GM12801 (cell line): ENCODE results near the gene PDCD1LG2.

ENCODE experiments used
- TF ChIP-seq, protein P1 (sequence below): IDR thresholded peaks from one replicate; pipeline ENCODE4 v1.5.1; 2011; ENCODE audit warnings: control low read depth; ENCODE audit not compliant: insufficient read length; ENCODE audit errors: extremely low read depth

PDCD1LG2 gene

DNA sequence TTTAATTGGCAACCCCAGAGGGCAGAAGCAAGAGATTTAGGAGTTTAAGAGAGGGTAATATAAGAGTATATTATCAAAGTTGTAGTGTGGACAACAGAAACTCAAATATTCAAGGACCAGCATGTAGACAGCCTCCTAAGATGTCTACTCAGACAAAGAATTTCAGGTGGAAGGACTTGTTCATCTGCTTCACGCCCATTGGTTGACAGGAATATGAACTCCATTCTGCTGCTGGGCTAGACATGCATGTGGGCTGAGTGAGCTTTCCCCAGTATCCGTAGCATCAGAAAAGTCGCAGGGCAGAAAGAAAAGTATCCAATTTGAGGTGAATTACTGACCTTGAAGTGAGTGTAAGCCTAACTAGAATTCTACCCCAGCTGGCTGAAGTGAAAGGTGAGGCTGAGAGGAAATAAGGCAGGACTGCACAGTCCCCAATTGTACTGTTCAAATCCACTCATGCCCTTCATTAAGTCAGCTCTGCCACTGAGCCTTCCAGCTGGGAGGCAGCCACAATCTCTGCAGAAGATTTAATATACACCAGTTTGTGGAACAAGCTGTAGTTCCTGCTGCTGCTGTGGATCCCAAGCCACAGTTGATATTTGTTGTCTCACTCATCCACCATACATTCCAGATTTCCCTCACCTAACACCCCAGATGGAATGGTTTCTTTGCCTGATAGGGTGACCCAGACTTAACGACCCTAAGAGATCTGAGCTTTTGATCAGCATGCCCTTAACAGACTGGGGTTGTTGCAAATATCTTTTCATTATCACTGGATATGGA lies 41.2 kb downstream of the PDCD1LG2 start:
- TF ChIP-seq, protein P1, sequence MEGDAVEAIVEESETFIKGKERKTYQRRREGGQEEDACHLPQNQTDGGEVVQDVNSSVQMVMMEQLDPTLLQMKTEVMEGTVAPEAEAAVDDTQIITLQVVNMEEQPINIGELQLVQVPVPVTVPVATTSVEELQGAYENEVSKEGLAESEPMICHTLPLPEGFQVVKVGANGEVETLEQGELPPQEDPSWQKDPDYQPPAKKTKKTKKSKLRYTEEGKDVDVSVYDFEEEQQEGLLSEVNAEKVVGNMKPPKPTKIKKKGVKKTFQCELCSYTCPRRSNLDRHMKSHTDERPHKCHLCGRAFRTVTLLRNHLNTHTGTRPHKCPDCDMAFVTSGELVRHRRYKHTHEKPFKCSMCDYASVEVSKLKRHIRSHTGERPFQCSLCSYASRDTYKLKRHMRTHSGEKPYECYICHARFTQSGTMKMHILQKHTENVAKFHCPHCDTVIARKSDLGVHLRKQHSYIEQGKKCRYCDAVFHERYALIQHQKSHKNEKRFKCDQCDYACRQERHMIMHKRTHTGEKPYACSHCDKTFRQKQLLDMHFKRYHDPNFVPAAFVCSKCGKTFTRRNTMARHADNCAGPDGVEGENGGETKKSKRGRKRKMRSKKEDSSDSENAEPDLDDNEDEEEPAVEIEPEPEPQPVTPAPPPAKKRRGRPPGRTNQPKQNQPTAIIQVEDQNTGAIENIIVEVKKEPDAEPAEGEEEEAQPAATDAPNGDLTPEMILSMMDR, result no peak

- TF ChIP-seq, protein P1, result no peak
Measured at GRCh38 chr9:5552301-5552700, 42.0 kb downstream of the PDCD1LG2 start.

- TF ChIP-seq, protein P1, result no peak
Measured at GRCh38 chr9:5553211-5553610, 42.9 kb downstream of the PDCD1LG2 start.

- TF ChIP-seq, protein P1, result no peak
Measured at GRCh38 chr9:5554254-5554653, 43.9 kb downstream of the PDCD1LG2 start.

GRCh38 chr9:5556101-5556705 lies 45.9 kb downstream of the PDCD1LG2 start:
- TF ChIP-seq, protein P1, result no peak

GRCh38 chr9:5557606-5558587 lies 47.6 kb downstream of the PDCD1LG2 start:
- TF ChIP-seq, protein P1, result no peak

DNA sequence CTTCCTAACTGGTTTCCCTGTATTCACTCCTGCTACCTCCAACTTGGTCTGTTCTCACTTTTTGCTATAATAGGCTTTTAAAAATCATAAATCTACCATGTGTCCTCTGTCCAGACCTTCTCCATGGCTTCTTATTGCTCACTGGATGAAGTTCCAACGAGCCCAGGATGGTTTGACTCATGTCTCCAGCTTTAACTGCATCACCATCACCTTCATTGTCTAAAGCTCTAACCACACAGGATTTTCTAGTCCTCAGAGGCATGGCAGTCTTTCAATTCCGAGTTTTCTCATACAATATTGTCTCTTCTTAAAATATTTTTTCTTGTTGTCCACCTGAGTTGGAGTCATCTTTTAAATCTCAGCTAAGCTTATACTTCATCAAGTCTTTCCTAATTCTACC lies 49.3 kb downstream of the PDCD1LG2 start:
- TF ChIP-seq, protein P1, result no peak
